GM06990 (cell line): ENCODE results near the gene PTPRT.

Source experiments
- DNase-seq: peaks from one replicate; pipeline ENCODE4 v3.0.0-alpha.2; 2011; ENCODE audit not compliant: insufficient read length; ENCODE audit errors: extremely low read depth
- H3K27me3 ChIP-seq: replicated peaks from 2 replicates; pipeline ENCODE4 v1.6.0; 2011; ENCODE audit warnings: low read length; ENCODE audit not compliant: control insufficient read depth, insufficient read depth
- H3K36me3 ChIP-seq: 2 replicates; pipeline ENCODE4 v1.5.1; 2011; ENCODE audit warnings: low read length; ENCODE audit not compliant: control insufficient read depth, insufficient read depth
- H3K4me3 ChIP-seq: replicated peaks from 2 replicates; pipeline ENCODE4 v1.5.1; 2011; ENCODE audit warnings: low read depth, mild to moderate bottlenecking, control low read depth, low read length
- CTCF ChIP-seq: IDR thresholded peaks from 2 replicates; pipeline ENCODE4 v1.5.1; 2011; ENCODE audit warnings: low read length, control low read depth, mild to moderate bottlenecking, inconsistent platforms; ENCODE audit not compliant: insufficient read depth, poor library complexity, severe bottlenecking

Gene PTPRT

GRCh38 chr20:42975974-42976373 is 213.7 kb downstream of the PTPRT start:
- Histone ChIP-seq H3K4me3 (no peak overlapping the region), H3K36me3 (no peaks in the 10 kb centered on the region), H3K27me3 (no peaks in the 10 kb centered on the region; the same call in 1 of the 2 replicates)
- TF ChIP-seq CTCF: no peak
- no peak for DNase-seq

DNA sequence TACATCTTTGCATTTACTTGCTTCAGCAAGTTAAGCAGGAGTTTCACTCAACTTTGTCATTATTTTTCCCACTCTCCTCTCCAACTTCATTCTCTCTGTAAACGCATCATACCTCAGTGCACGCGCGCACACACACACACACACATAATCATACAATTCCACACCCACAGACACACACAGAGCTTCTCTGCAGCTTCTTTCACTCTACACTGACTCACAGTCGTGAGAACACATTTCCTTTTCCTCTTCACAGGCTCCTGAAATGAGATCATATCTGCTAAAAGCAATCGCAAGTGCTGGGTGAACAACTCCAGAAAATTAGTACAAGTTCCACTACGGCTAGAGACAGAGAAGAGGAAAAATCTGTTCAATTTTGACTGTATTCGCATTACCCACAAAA is 215.4 kb downstream of the PTPRT start:
- no peak overlapping the region for H3K4me3 ChIP-seq
- no peak for TF ChIP-seq CTCF
- DNase-seq: no peak
- no peaks in the 10 kb centered on the region for H3K36me3 ChIP-seq
- H3K27me3 ChIP-seq: no peaks in the 10 kb centered on the region; the same call in 1 of the 2 replicates

- no peak for TF ChIP-seq CTCF
- no peak overlapping the region for H3K4me3 ChIP-seq
Measured at GRCh38 chr20:42972591-42972990, 217.1 kb downstream of the PTPRT start.

DNA sequence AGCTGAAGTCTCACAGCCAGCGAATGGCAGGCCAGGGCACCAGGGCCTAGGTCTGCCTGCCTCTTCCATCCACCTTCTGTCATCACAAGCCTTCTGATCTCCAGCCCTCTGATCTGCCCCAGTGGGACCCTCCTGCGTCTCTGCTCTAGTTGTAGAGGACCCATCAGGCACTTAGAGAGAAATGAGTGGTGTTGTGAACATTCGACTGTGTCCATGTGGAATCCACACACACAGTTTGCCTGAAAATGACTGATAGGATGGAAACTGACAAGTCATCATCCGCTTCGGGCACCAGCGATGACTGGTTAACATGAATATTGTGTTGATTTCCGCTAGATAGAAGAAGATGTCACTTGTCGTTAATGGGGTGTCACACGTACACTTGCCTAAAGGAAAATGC is 221.0 kb downstream of the PTPRT start:
- DNase-seq: no peak
- no peak for TF ChIP-seq CTCF
- Histone ChIP-seq H3K27me3 (no peaks in the 10 kb centered on the region; the same call in 1 of the 2 replicates), H3K36me3 (no peaks in the 10 kb centered on the region), H3K4me3 (no peak overlapping the region)

More at GRCh38 chr20:42972591-42972990, 217.1 kb downstream of the PTPRT start:
- Histone ChIP-seq H3K27me3 (no peaks in the 10 kb centered on the region; the same call in 1 of the 2 replicates), H3K36me3 (no peaks in the 10 kb centered on the region)
- DNase-seq: no peak

DNA sequence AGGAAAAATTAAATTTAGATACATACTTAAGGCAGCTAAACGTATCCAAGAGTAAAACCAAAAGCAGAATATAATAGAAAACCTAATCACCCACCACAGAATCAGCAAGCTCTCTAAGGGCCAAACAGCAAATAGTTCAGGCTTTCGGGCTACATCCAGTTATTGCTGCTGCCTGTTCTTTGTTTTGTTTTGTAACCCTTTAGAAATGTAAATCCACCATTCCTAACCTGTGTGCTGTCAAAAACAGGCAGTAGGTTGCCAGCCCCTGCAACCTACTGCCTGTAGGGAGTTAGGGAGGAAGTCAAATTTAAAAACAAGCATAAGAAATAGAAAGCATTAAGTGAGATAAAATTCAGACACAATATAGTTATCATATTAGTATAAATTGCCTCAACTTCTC is 225.9 kb downstream of the PTPRT start:
- TF ChIP-seq CTCF: no peak
- no peak for DNase-seq
- H3K27me3 ChIP-seq: no peaks in the 10 kb centered on the region
- no peaks in the 10 kb centered on the region for H3K36me3 ChIP-seq
- no peak overlapping the region for H3K4me3 ChIP-seq

- Histone ChIP-seq H3K27me3 (no peaks in the 10 kb centered on the region), H3K4me3 (no peak overlapping the region), H3K36me3 (no peaks in the 10 kb centered on the region)
- TF ChIP-seq CTCF: no peak
- no peak for DNase-seq
Measured at GRCh38 chr20:42961771-42962170, 227.9 kb downstream of the PTPRT start.
